Muscle of arm (tissue), 12 donors: ENCODE measurements around the gene RNASE13. TPM values are rescaled to one million over a fixed set of nuclear protein-coding genes. Genes with fewer than 3 reads are reported as not detected.
A peak's percentile ranks its signal among the peaks of the same experiment; 100 is the strongest.
"Not testable (repeated sequence)": the region's sequence is repeated elsewhere in the genome, so short reads cannot be mapped to it uniquely, and the experiment has no call there.

Source experiments
- DNase-seq: peaks from one replicate; pipeline ENCODE4 v3.0.0-alpha.2; 2013
- polyA plus RNA-seq, 12 donors: library from polyadenylated mRNA; unstranded; fragments of 120-200 nt; gene quantifications; one replicate each; pipeline ENCODE4 v1.2.1, GENCODE V29; 2013; ENCODE audit not compliant: insufficient read length in 12 of 12

Gene RNASE13
- polyA plus RNA-seq, 12 donors, result 0.14 to 0.31 (median 0.24) TPM; not detected in 6

- no peak for DNase-seq
Measured at GRCh38 chr14:21042918-21043317, 8.3 kb upstream of the RNASE13 start.

GRCh38 chr14:21041676-21042433 lies 7.2 kb upstream of the RNASE13 start, which contains the start of gene RNASE7:
TSS of gene RNASE7 (plus strand) at chr14:21042362. CDS start at chr14:21042993, 631 bp downstream.
- DNase-seq, result no peak

GRCh38 chr14:21040941-21041340 lies 6.3 kb upstream of the RNASE13 start:
- not testable (repeated sequence) for DNase-seq

- no peak for DNase-seq
Measured at GRCh38 chr14:21040370-21040925, 5.8 kb upstream of the RNASE13 start.

- DNase-seq, result peak; percentile 80
Measured at GRCh38 chr14:21039585-21040369, 5.2 kb upstream of the RNASE13 start.

GRCh38 chr14:21038441-21039422 lies 4.1 kb upstream of the RNASE13 start:
- DNase-seq, result peak; percentile 92

- no peak for DNase-seq
Measured at GRCh38 chr14:21037156-21037555, 2.5 kb upstream of the RNASE13 start.

- no peak for DNase-seq
Measured at GRCh38 chr14:21036751-21037150, 2.1 kb upstream of the RNASE13 start.

GRCh38 chr14:21033133-21033698 lies 1.4 kb downstream of the RNASE13 start:
- no peak for DNase-seq

GRCh38 chr14:21032326-21033132 lies 2.1 kb downstream of the RNASE13 start:
- no peak for DNase-seq

GRCh38 chr14:21030531-21030930 lies 4.1 kb downstream of the RNASE13 start:
- no peak for DNase-seq

GRCh38 chr14:21029917-21030316 lies 4.7 kb downstream of the RNASE13 start, which contains the start of gene TPPP2:
TSS of gene TPPP2 (plus strand) at chr14:21030217. CDS start at chr14:21030582, 365 bp downstream.
- no peak for DNase-seq

- DNase-seq, result no peak
Measured at GRCh38 chr14:21026988-21027315, 7.7 kb downstream of the RNASE13 start.

GRCh38 chr14:21026274-21026987 lies 8.2 kb downstream of the RNASE13 start:
- no peak for DNase-seq

- no peak for DNase-seq
Measured at GRCh38 chr14:21025371-21026273, 9.0 kb downstream of the RNASE13 start.

- peak; percentile 58 for DNase-seq
Measured at GRCh38 chr14:21024585-21025370, 9.8 kb downstream of the RNASE13 start, which contains the start of gene NDRG2. TSS of gene NDRG2 (minus strand) at chr14:21025061. CDS start at chr14:21023315, 1,746 bp downstream.
